ENCODE data around the gene METAP2.
A peak's percentile ranks its signal among the peaks of the same experiment; 100 is the strongest.

Gene METAP2

DNA sequence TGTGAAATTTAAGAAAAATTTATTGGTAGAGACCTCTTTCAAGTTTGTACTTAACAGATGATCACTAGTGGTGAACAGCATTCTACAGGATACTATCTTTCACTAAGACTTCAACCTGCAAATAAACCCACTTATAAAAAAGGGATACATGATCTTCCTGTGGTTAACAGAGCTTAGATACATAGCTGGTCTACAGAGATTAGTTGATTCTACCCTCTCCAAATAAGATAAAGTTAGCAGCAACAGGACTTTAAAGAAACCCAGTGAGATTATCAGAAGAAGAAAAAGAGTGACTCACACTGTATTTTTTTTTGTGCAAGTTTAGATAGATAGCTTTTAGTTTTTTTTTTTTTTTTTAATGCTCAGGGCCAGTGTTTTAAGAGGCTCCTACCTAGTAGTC lies 42.8 kb downstream of the METAP2 start:
- no peak for DNase-seq

- no peak for DNase-seq
These were observed 43.3 kb downstream of the METAP2 start for GRCh38 chr12:95517246-95517645.

DNA sequence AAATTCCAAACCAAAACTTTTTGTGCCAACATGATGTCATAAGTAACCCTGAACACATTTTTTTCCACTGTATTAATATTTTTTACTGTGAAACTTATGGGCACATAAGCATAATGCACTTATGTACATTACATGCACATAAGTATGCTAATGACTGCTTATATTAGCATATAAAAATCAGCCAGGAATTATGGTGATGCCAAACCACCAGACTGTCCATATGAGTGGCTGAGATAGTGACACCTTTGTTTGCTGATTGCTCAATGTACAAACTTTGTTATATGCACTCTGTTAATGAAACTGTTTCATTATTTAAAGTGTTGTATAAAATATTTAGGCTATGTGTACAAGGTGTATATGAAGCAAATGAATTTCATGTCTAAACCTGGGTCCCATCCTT lies 45.0 kb downstream of the METAP2 start:
- no peak for DNase-seq

- no peak for DNase-seq
These were observed 46.9 kb downstream of the METAP2 start for GRCh38 chr12:95520816-95521215.

- no peak for DNase-seq
These were observed 48.7 kb downstream of the METAP2 start for GRCh38 chr12:95522692-95523091.

DNA sequence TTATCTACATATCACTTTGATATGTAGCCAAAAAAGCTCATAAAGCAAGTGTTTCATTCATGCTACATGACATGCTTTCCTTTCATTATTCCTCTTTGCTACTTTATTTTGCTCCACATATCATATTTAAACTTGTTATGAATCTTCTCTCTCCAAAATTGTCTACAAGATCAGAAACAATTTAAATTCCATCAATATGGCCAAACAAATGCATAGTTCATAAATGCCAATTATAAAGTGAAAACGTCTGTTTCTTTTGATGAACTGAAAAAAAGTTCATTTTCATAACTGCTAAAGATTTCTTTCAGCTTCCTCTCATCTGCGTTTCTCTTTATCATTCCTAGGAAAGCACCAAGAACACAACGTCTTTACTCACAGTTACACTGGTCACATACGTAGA lies 54.5 kb downstream of the METAP2 start:
- DNase-seq = no peak

DNA sequence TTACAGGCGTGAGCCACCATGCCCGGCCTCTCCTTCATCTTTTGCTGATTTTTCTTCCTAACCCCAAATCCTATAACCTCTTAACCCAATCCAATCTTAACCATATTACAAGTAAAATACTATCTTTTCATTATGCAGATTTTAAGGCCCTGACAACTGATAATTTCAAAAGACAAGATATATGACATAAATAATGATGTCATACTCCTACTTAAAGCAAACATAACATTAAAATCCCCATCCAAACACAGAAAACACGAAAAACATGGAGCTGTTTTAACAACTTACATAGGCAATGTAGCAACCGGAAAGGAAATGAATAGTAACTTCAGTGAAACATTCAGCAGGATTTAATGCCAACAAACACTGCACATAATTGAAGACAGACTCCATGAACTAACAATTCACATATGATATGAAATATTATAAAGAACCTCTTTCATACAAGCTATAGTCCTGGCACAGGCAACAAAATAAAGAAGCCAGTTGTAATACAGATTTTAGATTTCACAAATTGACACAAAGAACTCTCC lies 55.8 kb downstream of the METAP2 start:
- DNase-seq = no peak

DNA sequence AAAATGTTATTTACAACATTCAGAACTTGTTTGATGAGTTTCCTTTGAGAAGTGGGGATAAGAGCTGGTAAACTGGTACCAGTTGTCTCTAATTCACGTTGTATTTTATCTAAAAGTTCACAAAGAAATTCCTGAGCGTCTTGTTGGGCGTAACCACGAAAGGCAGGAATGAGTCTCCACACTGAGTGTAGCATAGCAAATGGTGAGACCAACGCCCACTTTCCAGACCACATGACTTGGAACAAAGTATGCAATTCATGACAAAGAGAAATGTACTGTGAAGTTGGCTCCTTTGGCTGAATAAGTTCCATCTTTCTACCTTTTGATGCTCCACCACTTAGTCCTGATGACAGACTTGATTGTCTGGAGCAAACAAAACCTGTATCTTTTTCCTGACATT lies 58.9 kb downstream of the METAP2 start:
- DNase-seq = no peak

DNA sequence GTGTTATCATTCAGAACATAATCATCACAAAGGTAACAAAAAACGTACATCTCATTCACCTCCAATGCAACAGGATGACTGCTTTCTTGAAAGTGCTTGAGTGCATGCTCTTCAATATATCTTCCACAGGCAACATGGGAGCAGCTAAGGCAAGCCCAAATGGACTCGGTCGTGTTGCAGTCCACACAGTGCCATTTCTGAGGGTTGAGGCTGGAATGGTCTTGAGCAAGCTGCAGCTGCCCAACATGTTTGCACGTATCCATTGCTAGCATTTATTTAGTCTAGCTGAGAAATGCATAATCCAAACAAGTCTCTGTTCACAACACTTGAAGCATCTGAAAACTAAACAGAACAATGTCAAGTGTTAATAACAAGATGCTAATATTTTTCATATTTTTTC lies 60.0 kb downstream of the METAP2 start:
- DNase-seq = no peak

- DNase-seq = no peak
These were observed 64.1 kb downstream of the METAP2 start for GRCh38 chr12:95538006-95538405.

DNA sequence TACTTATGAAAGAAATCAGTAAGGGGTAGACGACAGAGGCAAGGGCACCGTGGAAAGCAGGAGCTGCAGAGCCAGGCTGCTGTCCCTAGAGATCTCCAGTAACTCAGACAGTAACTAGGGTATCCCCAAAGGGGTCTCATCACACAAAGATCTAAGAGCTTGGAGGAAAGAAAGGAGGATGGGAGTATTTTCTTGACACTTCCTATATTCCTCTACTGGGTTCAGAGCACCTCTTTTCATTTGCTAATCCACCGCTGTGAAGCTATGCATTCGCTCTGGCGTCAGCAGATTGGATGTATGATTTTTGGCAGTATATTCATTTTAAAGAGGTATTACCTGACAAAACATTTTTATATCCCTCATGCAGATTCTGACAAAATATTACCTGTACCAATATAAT lies 64.7 kb downstream of the METAP2 start:
- no peak for DNase-seq

DNA sequence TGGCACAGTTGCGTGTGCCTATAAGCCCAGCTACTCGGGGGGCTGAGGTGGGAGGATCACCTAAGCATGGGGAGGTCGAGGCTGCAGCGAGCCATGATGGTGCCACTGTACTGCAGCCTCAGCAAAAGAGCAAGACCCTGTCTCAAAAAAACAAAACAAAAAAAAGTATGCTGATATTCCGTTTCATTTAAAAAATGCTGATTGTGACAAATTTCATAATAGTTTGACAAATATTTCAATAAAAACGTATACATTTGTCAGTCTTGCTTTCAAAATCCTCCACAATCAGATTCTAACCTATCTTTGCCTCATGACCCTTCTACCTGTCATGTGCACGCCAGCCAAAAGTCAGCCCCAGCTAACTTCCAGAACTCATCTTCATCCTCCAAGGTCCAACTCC lies 67.5 kb downstream of the METAP2 start:
- no peak for DNase-seq

DNA sequence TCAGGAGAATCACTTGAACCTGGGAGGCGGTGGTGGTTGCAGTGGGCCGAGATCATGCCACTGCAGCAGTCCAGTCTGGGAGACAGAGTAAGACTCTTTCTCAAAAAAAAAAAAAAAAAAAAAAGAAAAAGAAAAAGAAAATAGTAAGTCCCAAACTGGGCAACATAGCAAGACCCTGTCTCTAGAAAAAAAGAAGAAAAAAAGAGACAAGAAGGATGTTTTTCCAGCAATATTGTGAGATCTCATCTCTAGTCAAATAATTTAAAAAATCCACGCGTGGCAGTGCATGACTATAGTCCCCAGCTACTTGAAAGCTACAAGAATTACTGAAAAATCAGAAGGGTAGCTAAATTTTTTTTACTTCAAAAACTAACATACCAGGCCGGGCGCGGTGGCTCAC lies 69.4 kb downstream of the METAP2 start:
- DNase-seq = no peak

GRCh38 chr12:95544756-95545155 lies 70.8 kb downstream of the METAP2 start:
- DNase-seq = no peak

DNA sequence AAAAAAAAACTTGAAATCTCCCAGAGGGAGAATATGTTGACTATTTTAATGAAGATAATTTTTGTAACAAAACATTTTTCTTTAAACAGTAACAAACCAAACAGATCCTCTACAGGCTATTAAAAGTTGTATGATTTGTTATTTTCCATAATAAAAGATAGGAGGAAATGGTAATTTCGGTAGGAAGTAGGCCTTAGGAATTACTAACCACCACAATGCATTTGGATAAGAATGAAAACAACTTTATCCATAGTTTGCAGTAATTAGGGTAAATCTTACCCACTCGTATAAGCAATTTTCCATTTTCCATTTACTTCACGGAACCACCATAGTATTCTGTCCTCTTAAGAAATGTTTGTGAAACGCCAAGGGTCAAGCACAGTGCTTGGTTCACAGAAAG lies 71.4 kb downstream of the METAP2 start:
- no peak for DNase-seq

- no peak for DNase-seq
These were observed 72.0 kb downstream of the METAP2 start for GRCh38 chr12:95545731-95546490.

DNA sequence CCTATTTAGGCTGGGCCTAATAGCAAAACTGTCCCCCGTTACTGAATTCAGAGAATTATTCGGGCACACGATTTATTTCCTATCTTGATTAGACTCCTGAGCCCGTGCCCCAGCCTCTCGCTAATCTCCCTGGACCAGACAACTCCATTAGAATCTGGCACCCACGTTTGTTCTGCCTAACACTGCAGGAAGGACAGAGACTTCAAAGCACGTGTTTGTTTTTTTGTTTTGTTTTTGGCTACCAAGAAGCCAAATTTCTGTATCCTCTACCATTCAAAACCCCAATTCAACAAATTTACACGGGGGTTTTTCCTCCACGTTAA lies 72.5 kb downstream of the METAP2 start:
- DNase-seq = no peak

GRCh38 chr12:95547522-95548055 lies 73.6 kb downstream of the METAP2 start:
- DNase-seq = no peak

DNA sequence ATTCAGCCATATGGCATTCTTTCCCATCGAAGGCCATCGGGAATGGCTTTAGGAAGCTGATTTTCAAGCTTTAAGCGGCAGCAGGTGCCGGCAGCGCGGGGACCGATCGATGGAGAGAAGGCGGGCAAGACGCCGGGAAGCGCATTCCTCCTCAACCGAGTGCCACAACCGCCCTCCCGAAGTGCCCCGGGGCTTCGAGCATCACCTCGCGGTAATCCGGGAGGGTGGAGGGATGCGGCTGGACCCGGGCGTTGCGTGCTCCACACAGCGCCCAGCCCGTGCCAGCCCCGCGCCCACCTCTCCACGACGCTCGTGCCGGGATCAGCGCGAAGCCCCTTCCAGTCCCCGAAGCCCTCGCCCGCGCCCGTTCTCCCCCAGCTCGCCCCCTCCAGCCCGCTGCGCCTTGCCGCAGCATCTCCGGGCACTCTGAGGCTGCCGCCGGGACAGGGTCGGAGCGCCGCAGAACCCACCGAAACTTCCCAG lies 74.1 kb downstream of the METAP2 start:
- DNase-seq = peak; percentile 16 to 34

DNA sequence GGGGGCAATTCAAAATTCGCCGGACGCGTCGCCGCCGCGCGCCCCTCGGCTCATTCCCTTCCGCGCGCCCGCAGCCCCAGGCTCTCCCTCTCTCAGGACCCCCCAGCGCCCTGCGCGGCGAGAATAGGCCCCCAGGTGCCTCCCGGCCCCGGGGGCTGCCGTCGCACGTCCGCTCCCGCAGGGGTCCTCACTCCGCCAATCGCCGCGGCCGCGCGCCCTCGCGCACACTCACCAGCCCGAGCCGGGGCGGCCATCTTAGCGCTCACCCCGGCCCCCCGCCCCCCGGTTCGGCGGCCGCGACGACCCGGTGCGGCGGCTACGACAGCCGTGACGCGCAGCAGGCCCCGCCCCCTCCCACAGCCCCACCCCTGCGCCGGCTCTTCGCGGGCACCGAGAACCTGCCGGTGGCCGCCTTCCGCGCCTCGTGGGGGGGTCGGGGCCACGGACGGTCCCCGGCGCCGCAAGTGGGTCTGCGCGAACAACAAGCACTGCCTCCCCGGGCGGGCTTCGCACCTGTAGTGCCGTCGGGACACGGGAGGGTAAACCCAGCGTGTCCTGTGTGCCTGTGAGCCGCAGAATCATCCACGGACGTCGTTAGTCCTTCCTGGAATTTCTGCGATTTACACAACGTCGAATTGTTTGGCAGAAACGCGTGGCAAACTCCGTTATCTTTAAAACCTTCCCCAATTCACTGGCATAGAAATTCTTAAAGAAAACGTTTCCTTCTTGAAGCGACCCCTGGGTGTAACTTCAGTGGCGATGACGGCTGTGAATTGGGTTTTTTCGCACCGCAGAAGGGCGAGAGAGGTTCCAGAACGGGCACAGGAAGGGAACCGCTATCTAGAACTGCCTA lies 74.8 kb downstream of the METAP2 start:
- DNase-seq = peak; percentile 68 to 70

DNA sequence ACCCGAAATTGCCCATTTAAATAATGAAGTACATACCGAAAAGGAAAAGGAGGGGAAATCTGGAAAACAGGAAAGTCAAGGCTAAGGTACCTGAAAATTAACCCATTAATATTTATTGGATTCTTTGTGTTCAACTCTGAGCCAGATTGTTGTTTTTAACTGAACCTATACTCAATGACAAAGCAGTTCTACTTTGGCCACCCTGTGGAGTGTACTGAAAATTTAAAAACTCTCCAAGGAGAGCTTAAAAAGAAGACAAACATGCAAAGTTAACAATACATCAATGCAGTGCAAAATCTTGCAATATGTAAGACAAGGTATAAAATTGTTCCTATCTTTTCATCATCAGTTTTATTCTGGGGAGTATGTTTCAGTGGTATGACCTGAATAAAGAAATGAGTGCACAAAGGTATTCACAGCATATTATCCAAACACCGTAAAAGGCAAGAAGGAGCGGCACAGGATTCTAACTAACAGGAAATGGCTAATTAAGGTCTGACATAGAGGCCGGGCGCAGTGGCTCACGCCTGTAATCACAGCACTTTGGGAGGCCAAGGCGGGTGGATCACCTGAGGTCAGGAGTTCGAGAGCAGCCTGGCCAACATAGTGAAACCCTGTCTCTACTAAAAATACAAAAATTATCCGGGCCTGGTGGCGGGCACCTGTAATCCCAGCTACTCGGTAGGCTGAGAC lies 75.6 kb downstream of the METAP2 start:
- no peak for DNase-seq

DNA sequence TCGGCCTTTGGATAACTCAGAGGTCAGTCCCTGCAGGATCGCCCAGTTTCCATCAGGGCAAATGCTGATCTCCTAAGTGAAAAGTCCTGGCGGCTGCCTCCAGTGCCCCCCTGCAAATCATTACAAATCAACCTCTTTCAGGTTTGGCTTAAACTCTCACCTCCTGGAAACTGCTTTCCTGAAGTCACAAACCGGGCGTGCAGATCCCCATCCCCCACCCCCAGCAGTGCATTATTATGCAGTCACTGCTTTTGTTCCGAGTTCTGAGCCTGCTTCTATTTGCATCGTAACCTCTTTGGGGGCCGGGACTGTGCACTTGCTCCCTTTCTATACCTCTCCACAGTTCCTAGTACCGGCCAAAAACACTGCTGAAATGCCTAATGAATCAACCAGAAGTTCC lies 77.4 kb downstream of the METAP2 start, which contains the start of gene USP44:
Gene USP44, minus strand, starts transcription at position 172 of the 400 bp plus-strand sequence. CDS start 17,220 bp downstream, outside the sequence.
- DNase-seq = no peak

GRCh38 chr12:95551913-95552516 lies 78.1 kb downstream of the METAP2 start:
- no peak for DNase-seq
